Effector memory CD4-positive, alpha-beta T cell (primary cell): ENCODE measurements around the gene FHAD1.
"Not testable (repeated sequence)": the region's sequence is repeated elsewhere in the genome, so short reads cannot be mapped to it uniquely, and the experiment has no call there.

ENCODE experiments used
- DNase-seq, 3 donors: peaks; one replicate each; pipeline ENCODE4 v3.0.0-alpha.2; 2020
- H3K27ac ChIP-seq: 2 replicates; pipeline ENCODE4 v1.7.0; 2013; ENCODE audit warnings: mild to moderate bottlenecking, low read length, moderate library complexity; ENCODE audit not compliant: insufficient read depth, poor library complexity, severe bottlenecking
- H3K27me3 ChIP-seq: replicated peaks from 2 replicates; pipeline ENCODE4 v1.7.0; 2013; ENCODE audit warnings: mild to moderate bottlenecking, low read length; ENCODE audit not compliant: insufficient read depth, control insufficient read depth, poor library complexity, severe bottlenecking
- H3K36me3 ChIP-seq: 2 replicates; pipeline ENCODE4 v1.7.0; 2013; ENCODE audit warnings: mild to moderate bottlenecking, low read length, moderate library complexity; ENCODE audit not compliant: control insufficient read depth, insufficient read depth
- H3K4me1 ChIP-seq: 2 replicates; pipeline ENCODE4 v1.7.0; 2013; ENCODE audit warnings: low read length, mild to moderate bottlenecking; ENCODE audit not compliant: control insufficient read depth, insufficient read depth, poor library complexity, severe bottlenecking
- H3K4me3 ChIP-seq: 2 replicates; pipeline ENCODE4 v1.7.0; 2013; ENCODE audit warnings: low read length, low read depth, mild to moderate bottlenecking; ENCODE audit not compliant: insufficient read depth, poor library complexity, severe bottlenecking
- H3K9me3 ChIP-seq: 2 replicates; pipeline ENCODE4 v1.7.0; 2013; ENCODE audit warnings: mild to moderate bottlenecking, low read length, moderate library complexity; ENCODE audit not compliant: control insufficient read depth

FHAD1 gene

DNA sequence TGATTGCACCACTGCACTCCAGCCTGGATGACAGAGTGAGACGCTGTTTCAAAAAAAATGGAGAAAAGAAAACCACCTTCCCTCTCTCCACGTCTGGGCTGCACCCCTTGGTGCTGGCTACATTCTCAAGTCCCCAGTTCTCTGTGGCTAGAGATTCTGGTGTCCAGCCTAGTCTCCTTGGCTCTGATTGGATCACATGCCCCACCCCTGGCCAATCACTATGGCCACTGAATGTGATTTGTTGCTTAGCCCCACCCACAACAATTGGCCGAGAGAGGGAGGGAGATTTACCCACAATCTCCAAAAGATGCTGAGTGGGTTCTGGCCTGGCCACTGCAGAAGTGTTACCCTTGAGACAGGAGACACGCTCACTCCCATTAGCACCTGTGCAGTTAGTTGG is 39.4 kb downstream of the FHAD1 start:
- H3K9me3 ChIP-seq = no peaks in the 10 kb centered on the region
- no peaks in the 10 kb centered on the region for H3K4me1 ChIP-seq
- no peak for DNase-seq
- H3K27me3 ChIP-seq = no peaks in the 10 kb centered on the region
- H3K27ac ChIP-seq = no peak overlapping the region
- no peaks in the 10 kb centered on the region for H3K36me3 ChIP-seq
- no peak overlapping the region for H3K4me3 ChIP-seq

GRCh38 chr1:15287035-15287979 is 40.3 kb downstream of the FHAD1 start:
- DNase-seq = no peak
- Histone ChIP-seq H3K27me3 (no peaks in the 10 kb centered on the region), H3K36me3 (no peaks in the 10 kb centered on the region), H3K9me3 (no peaks in the 10 kb centered on the region), H3K4me3 (no peak overlapping the region), H3K4me1 (no peaks in the 10 kb centered on the region), H3K27ac (no peak overlapping the region)

DNA sequence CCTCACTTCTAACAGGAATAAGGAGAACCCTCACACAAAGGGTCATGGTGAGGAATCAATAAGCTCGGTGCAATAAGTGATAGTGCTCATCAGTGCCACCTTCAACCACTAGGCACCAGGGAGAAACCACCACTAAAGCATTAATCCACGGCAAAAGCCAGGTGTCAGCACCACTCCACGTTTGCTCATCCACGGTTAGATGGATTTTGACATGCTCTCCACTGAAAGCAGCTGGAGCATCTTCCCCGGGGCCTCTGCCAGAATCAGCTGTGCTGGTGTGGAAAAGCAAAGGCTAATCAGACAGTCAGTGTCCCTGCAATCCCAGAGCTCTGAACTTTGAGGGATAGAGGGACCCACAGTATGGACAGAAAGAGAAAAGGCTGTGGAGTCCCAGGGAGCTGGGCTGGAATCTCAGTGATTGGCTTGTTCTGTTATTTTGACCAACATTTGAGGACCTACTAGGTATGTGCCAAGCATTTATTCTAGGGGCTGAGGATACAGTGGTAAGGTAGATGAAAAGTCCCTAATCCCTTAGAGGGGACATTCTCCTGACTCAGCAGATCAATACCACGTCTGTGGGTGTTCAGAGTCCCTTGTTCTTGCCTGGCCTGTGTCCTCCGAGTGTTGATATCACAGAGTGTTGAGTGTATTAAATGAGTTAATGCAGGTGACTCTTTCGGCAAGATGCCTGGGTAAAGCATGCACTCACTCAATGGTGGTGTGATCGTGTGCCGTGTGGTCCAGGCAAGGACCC is 41.3 kb downstream of the FHAD1 start:
- Histone ChIP-seq H3K9me3 (no peaks in the 10 kb centered on the region), H3K27ac (no peak overlapping the region), H3K36me3 (no peaks in the 10 kb centered on the region), H3K4me1 (no peaks in the 10 kb centered on the region), H3K4me3 (no peak overlapping the region), H3K27me3 (no peaks in the 10 kb centered on the region)
- no peak for DNase-seq

GRCh38 chr1:15289251-15289651 is 42.2 kb downstream of the FHAD1 start:
- Histone ChIP-seq H3K27ac (no peak overlapping the region), H3K36me3 (no peaks in the 10 kb centered on the region), H3K27me3 (no peaks in the 10 kb centered on the region), H3K9me3 (no peaks in the 10 kb centered on the region), H3K4me1 (no peaks in the 10 kb centered on the region), H3K4me3 (no peak overlapping the region)
- no peak for DNase-seq

GRCh38 chr1:15290382-15290781 is 43.4 kb downstream of the FHAD1 start:
- DNase-seq = no peak
- no peak overlapping the region for H3K4me3 ChIP-seq
- no peaks in the 10 kb centered on the region for H3K9me3 ChIP-seq
- no peaks in the 10 kb centered on the region for H3K4me1 ChIP-seq
- H3K27me3 ChIP-seq = no peaks in the 10 kb centered on the region
- H3K36me3 ChIP-seq = no peaks in the 10 kb centered on the region
- H3K27ac ChIP-seq = no peak overlapping the region

DNA sequence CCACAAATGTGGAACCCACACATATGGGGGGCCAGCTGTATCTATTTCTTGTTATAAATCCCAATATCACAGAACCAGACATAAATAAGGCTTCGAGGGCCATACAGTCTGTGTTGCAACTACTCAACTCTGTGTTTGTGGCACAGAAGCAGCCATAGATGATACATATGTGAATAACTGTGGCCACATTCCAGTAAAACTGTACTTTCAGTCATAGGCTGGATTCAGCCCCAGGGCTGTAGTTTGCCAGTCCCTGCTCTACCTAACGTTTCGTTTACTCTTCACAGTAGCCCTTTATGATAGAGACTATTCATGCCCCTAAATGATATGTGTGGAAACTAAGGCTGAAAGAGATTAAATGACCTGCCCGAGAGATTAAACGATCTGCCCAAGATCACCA is 48.7 kb downstream of the FHAD1 start:
- no peaks in the 10 kb centered on the region for H3K27me3 ChIP-seq
- H3K9me3 ChIP-seq = no peaks in the 10 kb centered on the region
- no peak overlapping the region for H3K4me3 ChIP-seq
- no peaks in the 10 kb centered on the region for H3K36me3 ChIP-seq
- no peak for DNase-seq
- H3K27ac ChIP-seq = no peak overlapping the region
- no peaks in the 10 kb centered on the region for H3K4me1 ChIP-seq

DNA sequence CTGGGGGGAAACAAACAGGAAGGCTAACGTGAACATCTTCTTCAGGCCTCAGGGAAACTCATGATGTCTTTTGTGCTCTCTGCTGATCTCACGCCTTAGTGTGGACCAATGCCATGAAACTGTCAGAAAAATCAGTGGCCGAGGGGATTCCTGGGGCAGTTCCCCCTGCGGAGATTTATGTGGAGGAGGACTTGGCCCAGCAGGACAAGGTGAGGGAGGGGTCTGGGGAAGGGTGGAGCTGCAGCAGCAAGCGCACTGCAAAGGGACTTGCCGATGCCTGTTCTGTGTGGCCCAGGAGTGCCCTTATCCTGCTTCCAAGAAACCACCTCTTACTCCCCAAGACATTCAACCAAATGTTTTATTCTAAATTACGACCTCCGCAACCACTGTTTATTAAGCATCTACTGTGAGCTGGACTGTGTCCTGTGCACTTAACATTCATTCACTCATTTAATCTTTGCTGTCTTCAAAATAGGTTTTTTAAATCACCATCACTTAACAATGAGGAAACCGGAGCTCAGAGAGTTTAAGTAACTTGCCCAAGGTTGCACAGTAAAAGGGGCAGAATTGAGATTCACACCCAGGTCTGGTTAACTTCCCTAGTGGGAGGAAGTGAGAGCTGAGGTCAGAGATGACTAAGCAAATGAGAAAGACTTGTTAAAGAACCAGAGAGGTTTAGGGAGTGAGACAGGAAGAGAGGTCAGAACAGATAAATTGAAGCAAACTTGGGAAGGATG is 49.7 kb downstream of the FHAD1 start:
- H3K27ac ChIP-seq = no peak overlapping the region

GRCh38 chr1:15297975-15298374 is 51.0 kb downstream of the FHAD1 start:
- H3K27ac ChIP-seq, H3K27me3 ChIP-seq, H3K9me3 ChIP-seq, DNase-seq, H3K4me3 ChIP-seq, H3K4me1 ChIP-seq, H3K36me3 ChIP-seq: not testable (repeated sequence)

More for the DNA sequence above, 49.7 kb downstream of the FHAD1 start:
- no peaks in the 10 kb centered on the region for H3K36me3 ChIP-seq
- H3K9me3 ChIP-seq = no peaks in the 10 kb centered on the region
- no peaks in the 10 kb centered on the region for H3K4me1 ChIP-seq
- DNase-seq = no peak
- no peaks in the 10 kb centered on the region for H3K27me3 ChIP-seq
- no peak overlapping the region for H3K4me3 ChIP-seq

DNA sequence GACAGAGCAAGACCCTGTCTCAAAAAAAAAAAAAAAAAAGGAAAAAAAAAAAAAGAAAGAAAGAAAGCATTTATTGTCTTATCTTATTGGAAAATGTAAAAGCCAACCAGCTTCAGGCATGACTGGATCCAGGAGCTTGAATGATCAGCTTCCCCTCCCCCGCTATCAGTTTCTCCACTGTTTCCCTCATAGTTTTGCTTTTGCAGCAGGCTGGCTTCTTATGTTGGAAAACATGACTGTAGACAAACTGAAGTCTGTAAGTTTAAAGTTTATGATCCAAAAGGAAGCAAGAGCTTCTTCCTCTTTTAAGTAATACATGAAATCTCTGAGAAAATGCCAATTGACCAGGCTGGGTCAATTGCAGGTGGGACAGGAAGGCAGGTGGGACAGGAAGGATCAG is 52.2 kb downstream of the FHAD1 start:
- no peak for DNase-seq

More for the DNA sequence above, 52.2 kb downstream of the FHAD1 start:
- H3K27ac ChIP-seq = no peak overlapping the region
- H3K36me3 ChIP-seq = no peaks in the 10 kb centered on the region
- no peak overlapping the region for H3K4me3 ChIP-seq
- H3K27me3 ChIP-seq = no peaks in the 10 kb centered on the region
- H3K4me1 ChIP-seq = no peaks in the 10 kb centered on the region
- H3K9me3 ChIP-seq = no peaks in the 10 kb centered on the region
